ENCODE results near the gene TRIO.

Gene TRIO

GRCh38 chr5:14353726-14354474, 210.8 kb downstream of the TRIO start:
- DNase-seq (ENCODE audit: low read depth in 2 of 2), result no peak

GRCh38 chr5:14355391-14355790, 212.2 kb downstream of the TRIO start:
- no peak for DNase-seq (ENCODE audit: low read depth in 2 of 2)

DNA sequence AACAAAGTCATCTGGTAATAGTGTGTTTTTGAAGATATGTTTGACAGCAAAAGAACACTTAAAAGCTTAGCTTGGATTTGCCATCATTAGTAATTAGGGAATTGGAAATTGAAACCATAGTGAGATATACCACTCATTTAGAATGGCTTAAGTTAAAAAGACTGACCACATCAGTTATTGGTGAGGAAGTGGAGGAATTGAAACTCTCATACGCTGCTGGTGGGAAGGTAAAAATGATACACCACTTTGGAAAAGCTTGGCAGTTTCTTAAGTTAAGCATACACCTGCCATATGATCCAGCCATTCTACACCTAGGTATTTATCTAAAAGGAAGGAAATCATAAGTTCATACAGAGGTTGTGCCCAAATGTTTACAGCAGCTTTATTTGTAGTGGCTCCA, 213.2 kb downstream of the TRIO start:
- no peak for DNase-seq (ENCODE audit: low read depth in 2 of 2)

GRCh38 chr5:14357441-14357840, 214.3 kb downstream of the TRIO start:
- no peak for DNase-seq (ENCODE audit: low read depth in 2 of 2)

- no peak for DNase-seq (ENCODE audit: low read depth in 2 of 2)
Measured at GRCh38 chr5:14357851-14358250, 214.7 kb downstream of the TRIO start.

GRCh38 chr5:14358536-14358935, 215.4 kb downstream of the TRIO start:
- no peak for DNase-seq (ENCODE audit: low read depth in 2 of 2)

DNA sequence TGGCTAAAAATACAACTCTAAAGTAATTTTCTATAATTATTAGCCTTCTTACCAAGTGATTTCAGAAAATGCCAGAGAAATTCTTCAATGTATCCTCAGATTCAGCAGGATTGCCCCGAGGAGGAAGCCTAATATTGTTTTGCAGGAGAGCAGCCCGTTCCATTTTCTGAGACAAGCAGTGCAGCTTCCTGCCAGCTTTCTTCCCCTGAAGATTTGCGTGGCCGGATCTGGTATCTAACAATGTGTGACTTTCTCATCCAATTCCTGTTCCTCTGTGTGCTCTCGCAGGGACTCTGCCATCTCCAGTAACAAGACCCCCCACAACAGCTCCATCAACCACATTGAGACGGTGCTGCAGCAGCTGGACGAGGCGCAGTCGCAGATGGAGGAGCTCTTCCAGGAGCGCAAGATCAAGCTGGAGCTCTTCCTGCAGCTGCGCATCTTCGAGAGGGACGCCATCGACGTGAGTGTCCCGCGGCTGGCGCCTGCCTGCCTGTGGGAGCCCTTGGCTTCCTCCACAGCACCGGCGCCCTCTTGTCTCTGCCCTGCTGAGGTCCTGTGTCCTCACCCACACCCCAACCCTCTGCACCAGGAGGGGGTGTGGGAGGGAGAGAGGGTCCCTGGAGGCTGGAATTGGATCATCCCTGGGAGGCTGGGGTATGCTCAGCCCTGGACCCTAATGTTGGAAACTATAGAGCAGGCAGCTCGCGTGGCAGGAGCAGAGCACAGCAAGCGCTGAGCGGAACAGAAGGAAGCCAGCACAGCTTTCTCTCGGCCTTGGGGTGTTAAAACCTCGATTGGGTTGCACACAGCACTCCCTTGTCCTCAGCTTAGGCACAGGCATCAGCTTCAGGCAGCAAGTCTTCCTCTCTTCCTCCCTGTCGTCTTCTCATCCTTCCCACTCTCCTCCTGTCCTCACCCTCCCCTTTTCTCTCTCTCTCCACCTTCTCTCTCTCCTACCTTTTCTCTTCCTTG, 216.2 kb downstream of the TRIO start:
- no peak for DNase-seq (ENCODE audit: low read depth in 2 of 2)

GRCh38 chr5:14362491-14362890, 219.3 kb downstream of the TRIO start:
- no peak for DNase-seq (ENCODE audit: low read depth in 2 of 2)

DNA sequence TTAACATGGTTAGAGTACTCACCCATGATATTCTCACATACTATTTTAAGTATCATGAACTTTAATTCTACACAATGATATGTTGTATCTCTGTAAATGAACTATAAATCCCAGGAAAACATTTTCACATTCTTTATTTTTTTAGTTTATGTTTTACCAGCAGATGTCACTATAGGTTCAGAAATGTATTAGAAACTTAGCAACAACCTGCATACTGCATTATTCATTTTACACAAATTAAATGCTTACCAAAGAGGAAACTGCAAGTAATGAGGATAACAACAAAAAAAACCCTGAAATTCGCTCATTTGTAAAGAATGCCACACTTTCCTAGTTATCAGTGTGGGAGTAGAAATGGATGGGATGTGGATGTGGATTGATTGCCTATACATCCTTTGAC, 221.0 kb downstream of the TRIO start:
- no peak for DNase-seq (ENCODE audit: low read depth in 2 of 2)

DNA sequence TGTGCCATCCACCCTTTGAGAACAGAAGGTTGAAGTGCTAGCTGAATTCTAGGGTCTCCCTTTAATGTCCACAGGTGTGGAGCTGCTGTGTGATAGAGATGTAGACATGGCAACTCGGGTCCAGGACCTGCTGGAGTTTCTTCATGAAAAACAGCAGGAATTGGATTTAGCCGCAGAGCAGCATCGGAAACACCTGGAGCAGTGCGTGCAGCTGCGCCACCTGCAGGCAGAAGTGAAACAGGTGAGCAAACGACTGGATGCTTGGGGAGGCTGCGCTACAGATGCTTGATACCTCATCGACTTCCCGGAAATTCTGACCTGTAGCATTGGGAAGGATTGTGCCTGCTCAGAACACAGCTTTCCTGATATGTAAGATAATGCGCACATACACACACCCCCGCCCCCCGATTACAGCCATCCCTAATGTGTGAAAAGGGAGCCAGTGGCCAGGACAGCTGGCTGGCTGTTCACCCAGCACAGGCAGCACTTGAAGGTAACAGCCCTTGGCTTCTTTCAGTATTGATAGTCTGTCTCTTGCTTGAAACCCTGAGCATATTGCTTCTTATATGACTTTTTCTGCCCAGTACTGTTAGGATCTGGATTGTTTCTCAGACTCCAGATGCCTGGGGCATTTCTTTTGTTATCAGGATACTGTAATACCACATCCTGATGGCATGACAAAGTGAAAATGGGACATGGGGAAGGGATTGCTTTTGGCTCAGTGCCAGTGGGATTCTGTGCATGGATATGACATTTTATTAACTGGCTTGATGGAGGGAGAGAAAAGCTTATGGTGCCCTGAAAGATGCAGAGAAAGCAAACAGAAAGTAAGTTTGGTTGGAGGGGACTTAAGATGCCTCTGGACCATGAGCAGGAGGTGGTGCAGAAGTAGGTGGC, 221.7 kb downstream of the TRIO start:
- DNase-seq (ENCODE audit: low read depth in 2 of 2), result no peak

DNA sequence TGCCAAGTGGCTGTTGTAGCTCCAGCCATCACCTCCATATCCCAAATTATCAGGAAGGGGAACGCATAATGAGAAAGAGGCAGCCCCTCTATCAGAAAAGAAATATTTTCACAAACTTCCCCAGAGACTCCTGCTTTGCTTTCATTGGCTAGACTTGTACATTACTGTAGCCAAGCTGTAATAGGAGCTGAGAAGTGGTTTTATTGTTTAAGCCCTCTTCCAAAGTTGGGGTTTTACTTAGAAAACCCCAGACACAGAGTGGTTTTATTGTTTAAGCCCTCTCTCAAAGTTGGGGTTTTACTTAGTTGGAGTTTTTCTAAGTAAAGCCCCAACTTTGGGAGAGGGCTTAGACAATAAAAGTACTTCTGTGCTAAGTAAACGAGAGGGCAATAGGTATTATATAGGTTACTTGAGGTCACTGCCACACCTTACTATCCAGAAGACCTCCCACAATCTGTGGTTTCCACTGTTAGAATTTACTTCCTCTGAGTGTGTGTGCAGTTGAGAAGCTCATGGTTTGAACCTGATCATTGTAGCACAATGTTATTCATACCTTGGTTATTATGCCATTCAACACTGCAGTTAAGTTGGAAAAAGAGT, 222.8 kb downstream of the TRIO start:
- no peak for DNase-seq (ENCODE audit: low read depth in 2 of 2)

- no peak for DNase-seq (ENCODE audit: low read depth in 2 of 2)
Measured at GRCh38 chr5:14366763-14367162, 223.6 kb downstream of the TRIO start.

DNA sequence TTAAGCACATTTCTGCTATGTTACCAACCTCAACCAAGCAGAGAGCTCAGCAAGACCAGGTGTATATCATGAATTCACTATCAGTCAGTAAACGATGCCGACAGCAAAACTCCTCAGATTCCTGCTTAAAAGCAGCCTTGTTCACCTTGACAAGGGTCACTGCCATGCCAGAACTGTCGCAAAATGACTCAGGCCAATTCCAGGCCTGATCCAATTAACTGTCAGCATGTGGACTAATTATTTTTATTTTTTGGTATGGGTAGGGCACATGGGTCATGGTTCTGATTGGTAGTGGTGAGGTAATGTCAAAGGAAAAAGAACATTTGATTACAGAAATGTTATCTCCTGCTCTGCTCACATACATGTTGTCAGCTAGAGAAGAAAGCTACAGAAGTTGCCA, 224.2 kb downstream of the TRIO start:
- no peak for DNase-seq (ENCODE audit: low read depth in 2 of 2)

DNA sequence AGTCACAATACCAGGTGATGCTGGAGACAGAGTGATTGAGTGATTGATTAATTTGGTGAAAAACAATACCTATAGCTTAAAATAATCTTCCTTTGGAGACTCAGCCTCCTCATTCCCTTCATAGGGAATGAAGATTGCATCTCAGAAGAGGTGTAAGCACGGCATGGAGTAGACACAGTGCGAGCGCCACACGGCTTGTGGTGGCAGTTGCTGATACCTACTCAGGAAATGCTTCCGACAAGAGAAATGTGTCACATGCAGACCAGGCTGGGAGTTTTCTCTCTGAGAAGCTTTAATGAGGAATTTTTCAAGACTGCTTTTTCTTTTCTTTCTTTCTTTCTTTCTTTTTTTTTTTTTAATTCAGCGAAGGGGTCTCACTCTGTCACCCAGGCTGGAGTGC, 226.6 kb downstream of the TRIO start:
- DNase-seq (ENCODE audit: low read depth in 2 of 2), result no peak

- no peak for DNase-seq (ENCODE audit: low read depth in 2 of 2)
Measured at GRCh38 chr5:14370386-14370785, 227.2 kb downstream of the TRIO start.

- no peak for DNase-seq (ENCODE audit: low read depth in 2 of 2)
Measured at GRCh38 chr5:14373685-14374084, 230.5 kb downstream of the TRIO start.

DNA sequence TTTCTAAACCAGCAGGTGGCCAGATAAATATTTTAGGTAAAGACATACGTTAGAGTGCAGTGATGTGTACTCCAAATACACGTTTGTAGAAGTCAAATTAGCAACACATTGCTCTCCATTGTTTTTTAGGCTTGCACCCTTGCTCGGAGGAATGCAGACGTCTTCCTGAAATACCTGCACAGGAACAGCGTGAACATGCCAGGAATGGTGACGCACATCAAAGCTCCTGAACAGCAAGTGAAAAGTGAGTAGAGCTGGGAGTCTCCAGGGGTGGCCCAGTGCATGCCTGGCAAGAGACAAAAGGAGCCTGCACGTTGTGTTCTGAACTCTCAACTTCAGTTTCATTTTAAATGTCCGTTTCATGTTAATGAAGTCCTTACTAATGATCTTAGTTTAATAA, 231.0 kb downstream of the TRIO start:
- DNase-seq (ENCODE audit: low read depth in 2 of 2), result no peak

DNA sequence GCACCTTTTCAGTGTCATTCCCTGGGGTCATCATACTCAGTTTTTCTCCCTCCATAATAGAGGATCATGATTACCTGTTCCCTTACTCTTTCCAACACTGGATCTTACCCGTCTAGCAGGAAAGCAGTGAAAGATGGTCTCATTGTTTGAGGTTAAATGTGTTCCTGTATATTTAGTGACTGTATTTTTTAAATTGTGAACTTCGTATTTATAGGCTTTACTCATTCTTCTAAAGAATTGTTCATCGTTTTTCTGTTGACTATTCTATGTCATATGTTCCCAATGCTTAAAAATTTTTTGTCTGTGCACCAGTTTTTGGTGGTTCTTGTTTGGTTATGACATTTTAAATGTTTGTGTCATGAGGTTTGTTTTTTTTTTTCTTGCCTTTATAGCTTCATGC, 233.6 kb downstream of the TRIO start:
- no peak for DNase-seq (ENCODE audit: low read depth in 2 of 2)

GRCh38 chr5:14379739-14380497, 236.8 kb downstream of the TRIO start:
- no peak for DNase-seq (ENCODE audit: low read depth in 2 of 2)

- no peak for DNase-seq (ENCODE audit: low read depth in 2 of 2)
Measured at GRCh38 chr5:14380712-14381111, 237.6 kb downstream of the TRIO start.

DNA sequence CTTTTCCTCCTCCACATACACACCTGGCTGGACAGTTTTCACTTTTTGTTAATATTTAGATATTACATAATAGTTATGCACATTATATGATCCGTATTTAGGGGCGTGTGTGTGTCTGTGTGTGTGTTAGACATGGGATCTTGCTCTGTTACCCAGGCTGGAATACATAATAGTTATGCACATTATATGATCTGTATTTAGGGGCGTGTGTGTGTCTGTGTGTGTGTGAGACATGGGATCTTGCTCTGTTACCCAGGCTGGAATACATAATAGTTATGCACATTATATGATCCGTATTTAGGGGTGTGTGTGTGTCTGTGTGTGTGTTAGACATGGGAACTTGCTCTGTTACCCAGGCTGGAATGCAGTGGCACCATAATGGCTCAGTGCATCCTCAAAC, 239.5 kb downstream of the TRIO start:
- DNase-seq (ENCODE audit: low read depth in 2 of 2), result no peak
